HepG2 (cell line): ENCODE results near the gene SPATA33. TPM values are rescaled to one million over a fixed set of nuclear protein-coding genes. Genes with fewer than 3 reads are reported as not detected.

ENCODE experiments used
- CSRNP2 ChIP-seq: sonication (generic); formaldehyde crosslinking; conservative IDR thresholded peaks from 2 replicates; pipeline ENCODE4 v1.8.0; 2022; ENCODE audit warnings: low read depth, missing genetic modification reagents
- FOXC1 ChIP-seq: sonication (generic); formaldehyde crosslinking; IDR thresholded peaks from 2 replicates; pipeline ENCODE4 v1.8.0; 2022; ENCODE audit warnings: mild to moderate bottlenecking, missing genetic modification reagents, borderline replicate concordance
- HNRNPL ChIP-seq: fragments of 200-400 bp; formaldehyde crosslinking; IDR thresholded peaks from 2 replicates; pipeline ENCODE4 v1.6.1; 2017; ENCODE audit warnings: mild to moderate bottlenecking, low read depth, low read length
- JDP2 ChIP-seq: sonication (generic); formaldehyde crosslinking; IDR thresholded peaks from 2 replicates; pipeline ENCODE4 v1.8.1; 2022; ENCODE audit warnings: missing genetic modification reagents, borderline replicate concordance
- MXD3 ChIP-seq: IDR thresholded peaks from 2 replicates; pipeline ENCODE4 v1.6.1; 2016; ENCODE audit warnings: mild to moderate bottlenecking, missing biosample characterization, missing genetic modification reagents
- SETDB1 ChIP-seq: sonication (generic); formaldehyde crosslinking; IDR thresholded peaks from 2 replicates; pipeline ENCODE4 v1.5.1; 2020; ENCODE audit warnings: missing genetic modification reagents, mild to moderate bottlenecking, borderline replicate concordance
- SRY ChIP-seq: sonication (generic); formaldehyde crosslinking; IDR thresholded peaks from 2 replicates; pipeline ENCODE4 v1.8.0; 2022; ENCODE audit warnings: mild to moderate bottlenecking, missing genetic modification reagents
- ZNF224 ChIP-seq: sonication (generic); formaldehyde crosslinking; IDR thresholded peaks from 2 replicates; pipeline ENCODE4 v1.5.0; 2020; ENCODE audit warnings: mild to moderate bottlenecking, missing genetic modification reagents
- ZNF230 ChIP-seq: sonication (generic); formaldehyde crosslinking; IDR thresholded peaks from 2 replicates; pipeline ENCODE4 v1.4.0; 2020; ENCODE audit warnings: mild to moderate bottlenecking, missing genetic modification reagents
- ZNF646 ChIP-seq: sonication (generic); formaldehyde crosslinking; IDR thresholded peaks from 2 replicates; pipeline ENCODE4 v1.9.0; 2021; ENCODE audit warnings: mild to moderate bottlenecking, missing genetic modification reagents
- polyA plus RNA-seq, 8 experiments: library from polyadenylated mRNA; depleted of rRNA in 3 of 8; stranded (reverse) in 7 of 8; unstranded in 1 of 8; fragments of >200 nt; fragmentation: Illumina TruSeq in 4 of 8; extraction: Trizol in 4 of 8; gene quantifications; 2 replicates each; pipeline versions ENCODE4 v1.2.1 to v1.2.3, GENCODE V29; 2011 to 2016; ENCODE audit warnings: low read depth in 4 of 8, missing spikeins in 1 of 8, mixed read lengths in 1 of 8; ENCODE audit not compliant: insufficient read depth in 1 of 8
- total RNA-seq, 5 experiments: library from RNA; depleted of rRNA; stranded (reverse); fragments of >200 nt; fragmentation: Illumina TruSeq; extraction: Trizol; gene quantifications; 2 replicates each; pipeline ENCODE4 v1.2.3, GENCODE V29; 2016; ENCODE audit warnings: low read depth in 1 of 5
- TF ChIP-seq, protein P1 (sequence below): sonication (generic); formaldehyde crosslinking; IDR thresholded peaks from 2 replicates; pipeline ENCODE4 v1.4.0; 2020; ENCODE audit warnings: mild to moderate bottlenecking, low read depth, missing genetic modification reagents
- TF ChIP-seq, protein P2 (sequence below): sonication (generic); formaldehyde crosslinking; IDR thresholded peaks from 2 replicates; pipeline ENCODE4 v1.8.1; 2023; ENCODE audit warnings: mild to moderate bottlenecking, inconsistent platforms, moderate library complexity, missing genetic modification reagents, borderline replicate concordance
- TF ChIP-seq, protein P3 (sequence below): sonication (generic); formaldehyde crosslinking; IDR thresholded peaks from 2 replicates; pipeline ENCODE4 v1.4.0; 2020; ENCODE audit warnings: missing genetic modification reagents

Gene SPATA33
- total and polyA plus RNA-seq, 2 of the 13 experiments (the other 11 are each of a cell fraction or from before 2014, with no cell fraction given): 5.7 to 11.0 TPM

DNA sequence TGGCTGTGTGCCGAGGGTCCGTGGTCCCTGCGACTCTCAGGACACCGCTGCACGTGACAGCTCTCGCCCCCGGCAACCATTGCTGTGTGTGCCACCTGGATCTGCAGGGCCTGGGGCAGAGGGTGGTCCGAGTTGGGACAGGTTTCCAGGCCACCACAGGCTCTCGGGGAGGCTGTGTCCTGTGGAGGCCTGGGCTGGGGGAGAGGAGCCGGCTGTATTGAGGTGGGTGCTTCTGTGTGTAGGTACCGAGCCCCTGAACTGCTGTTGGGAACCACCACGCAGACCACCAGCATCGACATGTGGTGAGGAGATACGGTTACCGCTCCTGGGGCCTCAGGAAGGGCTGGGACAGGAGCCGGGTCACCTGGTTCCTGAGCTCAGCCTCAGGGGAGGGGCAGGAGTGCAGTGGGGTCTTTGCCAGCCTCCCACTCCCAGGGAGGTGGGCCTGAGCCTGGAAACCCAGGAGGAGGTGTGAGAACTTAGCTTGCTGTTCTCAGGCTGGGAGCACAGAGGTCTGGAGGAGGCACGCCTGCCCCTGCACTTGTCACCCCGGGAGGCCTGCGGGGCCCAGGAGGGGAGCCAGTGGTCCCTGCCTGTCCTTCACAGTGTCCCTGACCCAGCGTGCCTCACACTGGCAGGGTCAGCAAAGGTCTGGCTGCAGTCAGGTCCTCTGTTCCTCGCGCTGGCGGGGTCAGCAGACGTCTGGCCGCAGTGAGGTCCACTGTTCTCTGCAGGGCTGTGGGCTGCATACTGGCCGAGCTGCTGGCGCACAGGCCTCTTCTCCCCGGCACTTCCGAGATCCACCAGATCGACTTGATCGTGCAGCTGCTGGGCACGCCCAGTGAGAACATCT is 36.5 kb downstream of the SPATA33 start (continued):
- no peak for TF ChIP-seq ZNF646 (CRISPR knock-in tag)
- no peak for TF ChIP-seq CSRNP2 (CRISPR knock-in tag)
- TF ChIP-seq SRY (CRISPR knock-in tag): 0 out of 2 replicates have a peak, but pooled peaks have one; percentile 41
- no peak; the same call in 1 of the 2 replicates for TF ChIP-seq MXD3 (CRISPR knock-in tag)
- TF ChIP-seq, protein P1, sequence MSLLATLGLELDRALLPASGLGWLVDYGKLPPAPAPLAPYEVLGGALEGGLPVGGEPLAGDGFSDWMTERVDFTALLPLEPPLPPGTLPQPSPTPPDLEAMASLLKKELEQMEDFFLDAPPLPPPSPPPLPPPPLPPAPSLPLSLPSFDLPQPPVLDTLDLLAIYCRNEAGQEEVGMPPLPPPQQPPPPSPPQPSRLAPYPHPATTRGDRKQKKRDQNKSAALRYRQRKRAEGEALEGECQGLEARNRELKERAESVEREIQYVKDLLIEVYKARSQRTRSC (CRISPR knock-in tag): no peak
- TF ChIP-seq, protein P2, sequence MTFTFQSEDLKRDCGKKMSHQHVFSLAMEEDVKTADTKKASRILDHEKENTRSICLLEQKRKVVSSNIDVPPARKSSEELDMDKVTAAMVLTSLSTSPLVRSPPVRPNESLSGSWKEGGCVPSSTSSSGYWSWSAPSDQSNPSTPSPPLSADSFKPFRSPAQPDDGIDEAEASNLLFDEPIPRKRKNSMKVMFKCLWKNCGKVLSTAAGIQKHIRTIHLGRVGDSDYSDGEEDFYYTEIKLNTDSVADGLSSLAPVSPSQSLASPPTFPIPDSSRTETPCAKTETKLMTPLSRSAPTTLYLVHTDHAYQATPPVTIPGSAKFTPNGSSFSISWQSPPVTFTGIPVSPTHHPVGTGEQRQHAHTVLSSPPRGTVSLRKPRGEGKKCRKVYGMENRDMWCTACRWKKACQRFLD: no peak
- no peak for TF ChIP-seq SETDB1 (CRISPR knock-in tag)
- peak; percentile 4; the same call in 1 of the 2 replicates for TF ChIP-seq ZNF230 (CRISPR knock-in tag)
- TF ChIP-seq, protein P3, sequence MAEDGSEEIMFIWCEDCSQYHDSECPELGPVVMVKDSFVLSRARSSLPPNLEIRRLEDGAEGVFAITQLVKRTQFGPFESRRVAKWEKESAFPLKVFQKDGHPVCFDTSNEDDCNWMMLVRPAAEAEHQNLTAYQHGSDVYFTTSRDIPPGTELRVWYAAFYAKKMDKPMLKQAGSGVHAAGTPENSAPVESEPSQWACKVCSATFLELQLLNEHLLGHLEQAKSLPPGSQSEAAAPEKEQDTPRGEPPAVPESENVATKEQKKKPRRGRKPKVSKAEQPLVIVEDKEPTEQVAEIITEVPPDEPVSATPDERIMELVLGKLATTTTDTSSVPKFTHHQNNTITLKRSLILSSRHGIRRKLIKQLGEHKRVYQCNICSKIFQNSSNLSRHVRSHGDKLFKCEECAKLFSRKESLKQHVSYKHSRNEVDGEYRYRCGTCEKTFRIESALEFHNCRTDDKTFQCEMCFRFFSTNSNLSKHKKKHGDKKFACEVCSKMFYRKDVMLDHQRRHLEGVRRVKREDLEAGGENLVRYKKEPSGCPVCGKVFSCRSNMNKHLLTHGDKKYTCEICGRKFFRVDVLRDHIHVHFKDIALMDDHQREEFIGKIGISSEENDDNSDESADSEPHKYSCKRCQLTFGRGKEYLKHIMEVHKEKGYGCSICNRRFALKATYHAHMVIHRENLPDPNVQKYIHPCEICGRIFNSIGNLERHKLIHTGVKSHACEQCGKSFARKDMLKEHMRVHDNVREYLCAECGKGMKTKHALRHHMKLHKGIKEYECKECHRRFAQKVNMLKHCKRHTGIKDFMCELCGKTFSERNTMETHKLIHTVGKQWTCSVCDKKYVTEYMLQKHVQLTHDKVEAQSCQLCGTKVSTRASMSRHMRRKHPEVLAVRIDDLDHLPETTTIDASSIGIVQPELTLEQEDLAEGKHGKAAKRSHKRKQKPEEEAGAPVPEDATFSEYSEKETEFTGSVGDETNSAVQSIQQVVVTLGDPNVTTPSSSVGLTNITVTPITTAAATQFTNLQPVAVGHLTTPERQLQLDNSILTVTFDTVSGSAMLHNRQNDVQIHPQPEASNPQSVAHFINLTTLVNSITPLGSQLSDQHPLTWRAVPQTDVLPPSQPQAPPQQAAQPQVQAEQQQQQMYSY: no peak
- TF ChIP-seq HNRNPL: 0 out of 2 replicates have a peak, but pooled peaks have one; percentile 66
- TF ChIP-seq FOXC1 (CRISPR knock-in tag): no peak
- TF ChIP-seq ZNF224: no peak
- no peak for TF ChIP-seq JDP2
